Ovary (tissue), 3 donors: ENCODE data around the gene GPR33.

ENCODE experiments used
- POLR2A ChIP-seq: fragments of 450-650 bp; IDR thresholded peaks from one replicate; pipeline ENCODE4 v1.6.1; 2017; ENCODE audit warnings: antibody characterized with exemption, mild to moderate bottlenecking, moderate library complexity
- TF ChIP-seq, protein P1 (sequence below), 3 donors: fragments of 450-650 bp in 2 of 3; fragments of 200-600 bp in 1 of 3; IDR thresholded peaks; one replicate each; pipeline versions ENCODE4 v1.5.1 to v1.8.0; 2016 to 2022; ENCODE audit warnings: antibody characterized with exemption in 3 of 3, mild to moderate bottlenecking in 1 of 3
- donor health status: DM: no; HTN: no; CAD: no.

DNA sequence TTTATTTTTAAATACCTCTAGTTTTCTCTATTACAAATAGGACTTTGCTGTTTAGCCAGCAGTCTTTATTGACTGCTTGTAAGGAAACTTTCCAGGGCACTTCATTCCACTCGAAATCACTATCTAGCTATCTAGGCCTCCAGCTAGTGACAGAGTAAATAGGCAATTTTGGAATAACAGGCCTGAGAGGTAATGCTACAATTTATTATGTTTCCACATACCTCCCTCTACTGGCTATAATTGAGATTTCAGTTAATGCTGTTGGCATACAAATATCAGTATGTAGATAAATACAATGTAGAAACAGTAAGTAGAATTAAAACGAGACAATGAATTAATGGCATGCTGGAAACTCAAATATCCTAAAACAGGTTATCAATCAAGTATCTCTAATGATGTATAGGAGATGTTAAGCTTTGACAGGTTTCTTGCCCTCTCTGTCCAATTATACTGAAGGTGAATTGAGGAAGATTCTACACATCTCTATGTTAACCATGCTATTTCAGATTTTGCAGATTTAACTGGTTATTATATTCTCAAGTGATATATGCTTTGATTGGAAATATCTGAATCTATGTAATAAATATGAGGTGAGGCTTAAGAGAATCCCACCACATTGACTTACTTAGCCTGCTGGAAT lies 37.7 kb downstream of the GPR33 start:
- TF ChIP-seq, protein P1, sequence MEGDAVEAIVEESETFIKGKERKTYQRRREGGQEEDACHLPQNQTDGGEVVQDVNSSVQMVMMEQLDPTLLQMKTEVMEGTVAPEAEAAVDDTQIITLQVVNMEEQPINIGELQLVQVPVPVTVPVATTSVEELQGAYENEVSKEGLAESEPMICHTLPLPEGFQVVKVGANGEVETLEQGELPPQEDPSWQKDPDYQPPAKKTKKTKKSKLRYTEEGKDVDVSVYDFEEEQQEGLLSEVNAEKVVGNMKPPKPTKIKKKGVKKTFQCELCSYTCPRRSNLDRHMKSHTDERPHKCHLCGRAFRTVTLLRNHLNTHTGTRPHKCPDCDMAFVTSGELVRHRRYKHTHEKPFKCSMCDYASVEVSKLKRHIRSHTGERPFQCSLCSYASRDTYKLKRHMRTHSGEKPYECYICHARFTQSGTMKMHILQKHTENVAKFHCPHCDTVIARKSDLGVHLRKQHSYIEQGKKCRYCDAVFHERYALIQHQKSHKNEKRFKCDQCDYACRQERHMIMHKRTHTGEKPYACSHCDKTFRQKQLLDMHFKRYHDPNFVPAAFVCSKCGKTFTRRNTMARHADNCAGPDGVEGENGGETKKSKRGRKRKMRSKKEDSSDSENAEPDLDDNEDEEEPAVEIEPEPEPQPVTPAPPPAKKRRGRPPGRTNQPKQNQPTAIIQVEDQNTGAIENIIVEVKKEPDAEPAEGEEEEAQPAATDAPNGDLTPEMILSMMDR (IDR thresholded peaks at IDR 0.05) = peak; percentile 12 to 29 (median 21)
- TF ChIP-seq POLR2A = no peak
